HepG2 (cell line): Measurements from ENCODE around the gene ACTN2. TPM values are rescaled to one million over a fixed set of nuclear protein-coding genes. Genes with fewer than 3 reads are reported as not detected.

Experiments
- CCAR2 ChIP-seq: fragments of 200-400 bp; formaldehyde crosslinking; optimal IDR thresholded peaks from 2 replicates; pipeline ENCODE3; 2018; ENCODE audit warnings: low read depth, mild to moderate bottlenecking, low read length, moderate library complexity
- GMEB1 ChIP-seq: sonication (generic); formaldehyde crosslinking; IDR thresholded peaks from 2 replicates; pipeline ENCODE4 v1.5.1; 2020; ENCODE audit warnings: missing genetic modification reagents, mild to moderate bottlenecking, borderline replicate concordance
- GPN1 ChIP-seq: sonication (generic); formaldehyde crosslinking; IDR thresholded peaks from 2 replicates; pipeline ENCODE4 v1.5.1; 2020; ENCODE audit warnings: missing genetic modification reagents, borderline replicate concordance
- HOXA9 ChIP-seq: sonication (generic); formaldehyde crosslinking; IDR thresholded peaks from 2 replicates; pipeline ENCODE4 v1.8.1; 2022; ENCODE audit warnings: missing genetic modification reagents, mild to moderate bottlenecking, moderate library complexity, borderline replicate concordance
- ISL2 ChIP-seq: sonication (generic); formaldehyde crosslinking; IDR thresholded peaks from 2 replicates; pipeline ENCODE4 v1.5.0; 2020; ENCODE audit warnings: missing genetic modification reagents
- LRRFIP1 ChIP-seq: sonication (generic); formaldehyde crosslinking; conservative IDR thresholded peaks from 2 replicates; pipeline ENCODE4 v1.4.0; 2020; ENCODE audit warnings: missing genetic modification reagents
- MAZ ChIP-seq, 2 experiments: sonication (generic) in 1 of 2; formaldehyde crosslinking in 1 of 2; IDR thresholded peaks; 2 replicates each; pipeline versions ENCODE4 v1.5.0 to v1.6.1; 2012 to 2020; ENCODE audit warnings: low read depth in 2 of 2, mild to moderate bottlenecking in 2 of 2, borderline replicate concordance in 1 of 2, improper control_type of control experiment in 1 of 2, low read length in 1 of 2, missing genetic modification reagents in 1 of 2, moderate library complexity in 1 of 2
- MBD4 ChIP-seq: IDR thresholded peaks from 2 replicates; pipeline ENCODE4 v1.6.1; 2012; ENCODE audit warnings: low read length, inconsistent platforms, borderline replicate concordance
- MNT ChIP-seq: fragments of 450-650 bp; IDR thresholded peaks from 2 replicates; pipeline ENCODE4 v1.6.1; 2016
- NAIF1 ChIP-seq: sonication (generic); formaldehyde crosslinking; IDR thresholded peaks from 2 replicates; pipeline ENCODE4 v1.5.0; 2020; ENCODE audit warnings: mild to moderate bottlenecking, missing genetic modification reagents, borderline replicate concordance
- POGZ ChIP-seq: sonication (generic); formaldehyde crosslinking; IDR thresholded peaks from 2 replicates; pipeline ENCODE4 v1.4.0; 2020; ENCODE audit warnings: mild to moderate bottlenecking, missing genetic modification reagents
- POLR2A ChIP-seq, 2 experiments: IDR thresholded peaks; 2 replicates each; pipeline ENCODE4 v1.6.1; 2011; ENCODE audit warnings: low read depth in 2 of 2, low read length in 2 of 2, mild to moderate bottlenecking in 1 of 2, moderate library complexity in 1 of 2; ENCODE audit not compliant: insufficient read depth in 1 of 2
- ZNF609 ChIP-seq: sonication (generic); formaldehyde crosslinking; IDR thresholded peaks from 2 replicates; pipeline ENCODE4 v1.4.0; 2020; ENCODE audit warnings: mild to moderate bottlenecking, missing genetic modification reagents, borderline replicate concordance
- ZNF639 ChIP-seq: conservative IDR thresholded peaks from 2 replicates; pipeline ENCODE4 v1.6.1; 2018; ENCODE audit warnings: missing genetic modification reagents
- polyA plus RNA-seq, 8 experiments: library from polyadenylated mRNA; depleted of rRNA in 3 of 8; stranded (reverse) in 7 of 8; unstranded in 1 of 8; fragments of >200 nt; fragmentation: Illumina TruSeq in 4 of 8; extraction: Trizol in 4 of 8; gene quantifications; 2 replicates each; pipeline versions ENCODE4 v1.2.1 to v1.2.3, GENCODE V29; 2011 to 2016; ENCODE audit warnings: low read depth in 4 of 8, missing spikeins in 1 of 8, mixed read lengths in 1 of 8; ENCODE audit not compliant: insufficient read depth in 1 of 8
- total RNA-seq, 5 experiments: library from RNA; depleted of rRNA; stranded (reverse); fragments of >200 nt; fragmentation: Illumina TruSeq; extraction: Trizol; gene quantifications; 2 replicates each; pipeline ENCODE4 v1.2.3, GENCODE V29; 2016; ENCODE audit warnings: low read depth in 1 of 5

The ACTN2 gene
- total and polyA plus RNA-seq, 2 of the 13 experiments (the other 11 are each of a cell fraction or from before 2014, with no cell fraction given) = 0.04 to 0.13 TPM

GRCh38 chr1:236795035-236795756, 108.9 kb downstream of the ACTN2 start, which contains the start of gene MTR (continued):
- TF ChIP-seq ZNF609 (CRISPR knock-in tag) = peak; percentile 5; the same call in 1 of the 2 replicates
- TF ChIP-seq ZNF639 (CRISPR knock-in tag) = 0 out of 2 replicates have a peak, but pooled peaks have one; percentile 63
- TF ChIP-seq LRRFIP1 (CRISPR knock-in tag) = no peak
- peak; percentile 90 to 92 for TF ChIP-seq POLR2A (IDR thresholded peaks at IDR 0.05; ENCODE audit: insufficient read depth in 1 of 2, low read depth in 2 of 2, low read length in 2 of 2)
- TF ChIP-seq POGZ (CRISPR knock-in tag) = no peak; the same call in none of the 2 replicates
- no peak; the same call in 1 of the 2 replicates for TF ChIP-seq ISL2 (CRISPR knock-in tag)
- 0 out of 2 replicates have a peak, but pooled peaks have one; percentile 18 for TF ChIP-seq HOXA9 (CRISPR knock-in tag)
- peak; percentile 4 for TF ChIP-seq MNT
- no peak for TF ChIP-seq CCAR2
- 0 out of 2 replicates have a peak, but pooled peaks have one; percentile 27 for TF ChIP-seq MAZ (IDR thresholded peaks at IDR 0.05; ENCODE audit: borderline replicate concordance, low read depth, low read length)
- TF ChIP-seq MAZ (CRISPR knock-in tag; IDR thresholded peaks at IDR 0.05; ENCODE audit: low read depth) = no peak; the same call in 1 of the 2 replicates
- no peak; the same call in 1 of the 2 replicates for TF ChIP-seq NAIF1 (CRISPR knock-in tag)
- TF ChIP-seq MBD4 = no peak
- TF ChIP-seq GPN1 (CRISPR knock-in tag) = peak; percentile 85; the same call in 1 of the 2 replicates
- TF ChIP-seq GMEB1 (CRISPR knock-in tag) = peak; percentile 55; the same call in 1 of the 2 replicates
